GM19193 (cell line): ENCODE results near the gene PHF2.

Experiments
- POLR2A ChIP-seq: IDR thresholded peaks from 4 replicates; pipeline ENCODE4 v1.6.1; 2011; ENCODE audit not compliant: insufficient read depth, insufficient read length; ENCODE audit errors: extremely low read depth

PHF2 gene

GRCh38 chr9:93575796-93576257 is 557 bp upstream of the PHF2 start:
- TF ChIP-seq POLR2A, result peak; percentile 59

- TF ChIP-seq POLR2A, result no peak
These were observed 942 bp downstream of the PHF2 start for GRCh38 chr9:93577078-93577974.

- no peak for TF ChIP-seq POLR2A
These were observed 1.7 kb downstream of the PHF2 start for GRCh38 chr9:93577975-93578682.

GRCh38 chr9:93578844-93579243 is 2.5 kb downstream of the PHF2 start:
- TF ChIP-seq POLR2A, result no peak

GRCh38 chr9:93579711-93580516 is 3.5 kb downstream of the PHF2 start:
- TF ChIP-seq POLR2A, result no peak

- TF ChIP-seq POLR2A, result no peak
These were observed 4.4 kb downstream of the PHF2 start for GRCh38 chr9:93580654-93581380.

GRCh38 chr9:93582115-93582514 is 5.7 kb downstream of the PHF2 start:
- TF ChIP-seq POLR2A, result no peak

- no peak for TF ChIP-seq POLR2A
These were observed 6.2 kb downstream of the PHF2 start for GRCh38 chr9:93582550-93582949.

GRCh38 chr9:93585259-93585658 is 8.9 kb downstream of the PHF2 start:
- TF ChIP-seq POLR2A, result no peak

- no peak for TF ChIP-seq POLR2A
These were observed 9.3 kb downstream of the PHF2 start for GRCh38 chr9:93585695-93586094.

GRCh38 chr9:93586290-93587057 is 10.1 kb downstream of the PHF2 start:
- no peak for TF ChIP-seq POLR2A

- TF ChIP-seq POLR2A, result no peak
These were observed 10.9 kb downstream of the PHF2 start for GRCh38 chr9:93587284-93587650.

- no peak for TF ChIP-seq POLR2A
These were observed 11.4 kb downstream of the PHF2 start for GRCh38 chr9:93587651-93588347.
